Stimulated activated CD8-positive, alpha-beta memory T cell treated with anti-CD3 and anti-CD28 coated beads, Interleukin-4, amount 100 ng/mL, for 1 hour (primary cell): Measurements from ENCODE around the gene SF1.

Source experiments
- DNase-seq, 2 donors: peaks; one replicate each; pipeline ENCODE4 v3.0.0-alpha.2; 2020; ENCODE audit warnings: low read depth in 2 of 2, low spot score in 1 of 2

SF1 gene

DNA sequence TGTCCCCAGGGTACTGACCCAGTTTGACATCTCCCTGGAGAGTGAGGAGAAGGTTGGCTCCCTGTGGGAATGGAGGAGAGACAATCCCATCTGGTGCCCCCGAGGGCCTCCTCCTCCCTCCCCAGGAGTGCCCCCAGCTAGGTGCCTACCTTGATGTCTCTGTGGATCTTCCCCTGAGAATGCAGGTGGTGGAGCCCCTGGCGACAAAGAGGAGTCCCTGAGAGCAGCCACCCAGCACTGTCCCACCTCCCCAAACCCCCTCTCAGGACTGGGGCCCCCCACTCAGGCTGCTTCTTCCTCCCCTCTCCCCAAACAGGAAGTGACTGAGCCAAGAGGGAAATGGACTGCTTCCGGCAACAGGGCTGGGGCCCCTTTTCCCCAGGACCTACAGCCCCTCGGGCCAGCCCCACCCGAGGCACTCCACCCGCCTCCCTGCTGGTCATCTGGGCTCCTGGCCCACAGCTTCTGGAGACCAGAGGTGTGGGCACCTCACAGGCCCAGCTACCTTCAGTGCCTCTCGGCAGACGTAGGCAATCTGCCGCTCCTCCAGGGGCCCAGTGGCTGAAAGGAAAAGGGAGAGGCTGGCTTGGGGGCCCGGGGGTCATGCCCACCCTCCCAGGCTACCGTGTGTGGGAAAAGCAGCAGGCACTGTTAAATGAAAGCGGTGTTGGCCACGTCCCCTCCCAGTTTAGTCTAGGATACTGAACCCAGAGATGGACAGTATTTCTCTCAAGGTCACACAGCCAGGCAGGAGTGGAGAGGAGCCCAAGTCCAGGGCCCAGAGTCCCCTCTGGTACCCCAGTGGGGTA is 23.4 kb upstream of the SF1 start:
- no peak for DNase-seq

DNA sequence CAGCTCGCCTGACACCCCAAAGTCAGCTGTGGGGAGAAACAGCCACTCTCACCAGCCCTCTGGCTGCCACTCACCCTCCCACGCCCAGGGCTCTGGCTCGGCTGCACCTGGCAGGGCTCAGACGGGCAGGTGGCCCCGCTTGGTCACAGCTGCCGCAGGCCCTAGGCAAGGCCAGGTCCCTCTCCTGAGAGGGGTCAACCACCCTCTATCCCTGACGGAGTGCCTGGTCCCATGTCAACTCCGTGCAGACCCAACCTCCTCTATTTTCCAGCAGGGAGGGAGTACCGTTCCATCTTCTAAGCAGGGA is 22.8 kb upstream of the SF1 start:
- no peak for DNase-seq

GRCh38 chr11:64800303-64801157 is 22.2 kb upstream of the SF1 start:
- DNase-seq: no peak

GRCh38 chr11:64799623-64800302 is 21.4 kb upstream of the SF1 start:
- DNase-seq: no peak

DNA sequence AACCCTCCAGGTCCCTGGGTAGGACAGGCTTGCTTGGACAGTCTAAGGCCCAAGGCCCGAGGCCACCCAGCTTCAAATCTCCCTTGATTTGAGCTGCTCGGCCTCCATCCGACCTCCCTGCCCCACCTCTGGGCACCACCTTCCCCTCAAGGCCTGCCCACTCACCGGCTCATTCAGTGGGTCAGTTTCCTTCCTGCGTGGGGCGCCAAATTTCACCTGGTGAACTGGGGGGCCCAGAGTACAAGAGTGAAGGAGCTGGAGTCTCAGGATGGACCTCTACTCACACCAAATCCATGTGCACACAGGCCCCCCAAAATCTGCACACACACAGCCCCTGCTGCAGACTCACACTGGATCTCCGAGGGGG is 20.9 kb upstream of the SF1 start:
- DNase-seq: no peak

DNA sequence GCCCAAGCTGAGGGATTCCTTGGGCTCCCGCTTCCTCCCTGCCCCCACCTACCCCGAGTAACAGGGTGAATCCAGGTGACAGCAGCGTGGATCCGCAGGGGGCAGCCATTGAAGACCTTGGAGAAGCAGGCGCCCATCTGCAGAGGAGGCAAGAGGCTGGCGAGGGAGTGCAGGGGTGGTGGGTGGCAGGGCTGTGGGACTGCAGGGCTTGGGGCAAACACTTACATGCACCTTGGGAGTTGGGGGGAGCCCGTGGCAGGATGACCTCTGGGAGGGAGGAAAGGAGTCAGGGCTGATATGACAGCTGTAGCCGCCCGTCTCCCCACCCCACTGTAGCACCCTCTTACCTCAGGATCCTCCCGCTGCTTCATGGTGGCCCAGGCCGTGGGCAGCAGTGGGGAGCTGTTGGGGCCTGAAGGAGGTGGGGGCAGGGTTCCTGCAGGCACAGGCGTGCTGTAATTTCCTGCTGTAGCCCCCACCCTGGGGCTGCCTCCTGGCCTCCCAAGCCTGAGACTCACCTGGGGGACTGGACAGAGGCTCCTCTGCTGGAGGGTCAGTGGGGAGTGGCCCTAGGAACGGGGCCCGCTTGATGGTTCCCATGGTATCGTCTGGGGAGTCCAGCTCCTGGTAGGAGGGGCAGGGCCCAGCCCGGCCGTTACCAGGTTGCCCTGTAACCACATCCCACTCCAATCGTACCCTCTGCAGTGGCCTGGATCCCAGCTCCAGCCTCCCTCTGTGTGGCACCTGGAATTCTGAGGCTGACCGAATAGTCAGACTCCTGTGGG is 18.6 kb upstream of the SF1 start:
- DNase-seq: no peak

DNA sequence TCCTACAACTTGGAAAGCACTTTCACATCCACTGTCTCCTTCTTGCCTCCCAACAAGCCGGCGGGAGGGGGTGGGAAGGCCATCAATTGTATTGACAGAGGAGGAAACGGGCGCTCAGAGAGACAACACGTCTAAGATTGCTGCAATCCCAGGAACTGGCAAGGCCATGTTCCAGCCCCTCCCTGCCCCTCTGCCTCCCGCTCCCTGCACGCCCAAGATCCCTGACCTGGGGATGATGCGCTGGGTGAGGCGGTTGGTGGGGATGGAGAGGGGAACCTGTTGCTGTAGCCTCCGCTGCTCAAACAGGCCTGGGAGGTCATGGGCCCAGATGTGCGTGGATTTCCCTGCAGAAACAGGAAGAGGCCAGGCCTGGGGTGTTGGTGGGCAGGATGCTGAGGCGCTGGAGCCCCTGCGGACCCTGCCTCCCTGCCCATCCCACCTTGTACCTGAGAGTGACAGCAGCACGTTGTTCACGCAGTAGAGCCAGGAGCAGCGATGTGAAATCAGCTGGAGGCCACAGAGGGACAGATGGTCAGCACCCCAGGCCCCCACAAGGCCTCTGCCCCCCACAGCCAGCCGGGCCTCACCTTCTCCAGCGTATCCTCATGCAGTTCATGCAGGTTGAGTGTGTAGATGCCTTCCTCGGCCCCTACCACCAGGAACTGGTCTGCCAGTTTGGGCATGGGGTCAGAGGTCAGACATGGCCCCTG is 17.9 kb upstream of the SF1 start:
- no peak for DNase-seq

- DNase-seq: no peak
Observed at GRCh38 chr11:64794526-64794925, 16.2 kb upstream of the SF1 start.

GRCh38 chr11:64793271-64794160 is 15.2 kb upstream of the SF1 start:
- DNase-seq: no peak

GRCh38 chr11:64792482-64792881 is 14.1 kb upstream of the SF1 start:
- DNase-seq: no peak

DNA sequence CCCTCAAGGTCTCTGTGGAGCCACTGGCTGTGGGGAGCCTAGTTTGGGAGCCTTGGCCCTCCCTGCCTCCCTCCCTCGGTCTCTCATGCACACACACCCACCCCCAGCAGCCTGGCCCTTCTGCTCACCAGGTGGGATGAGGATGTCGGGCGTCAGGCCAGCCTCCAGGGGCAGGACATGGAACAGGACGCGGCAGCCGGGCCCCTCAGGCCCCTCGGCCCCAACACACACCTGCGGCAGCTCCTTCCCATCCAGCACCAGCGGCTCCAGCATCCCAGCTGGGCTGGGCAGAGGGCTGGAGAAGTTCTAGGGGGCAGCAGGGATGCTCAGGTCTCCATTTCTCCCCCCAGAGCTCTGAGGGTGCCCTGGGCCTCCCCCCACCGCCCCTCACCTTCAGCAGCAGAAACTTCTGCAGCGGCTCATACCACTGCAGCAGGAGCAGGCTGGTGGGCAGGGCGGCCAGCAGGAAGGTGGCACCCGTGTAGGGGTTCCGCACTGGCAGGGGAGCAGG is 13.5 kb upstream of the SF1 start:
- no peak for DNase-seq

GRCh38 chr11:64790205-64791095 is 12.1 kb upstream of the SF1 start:
- no peak for DNase-seq

DNA sequence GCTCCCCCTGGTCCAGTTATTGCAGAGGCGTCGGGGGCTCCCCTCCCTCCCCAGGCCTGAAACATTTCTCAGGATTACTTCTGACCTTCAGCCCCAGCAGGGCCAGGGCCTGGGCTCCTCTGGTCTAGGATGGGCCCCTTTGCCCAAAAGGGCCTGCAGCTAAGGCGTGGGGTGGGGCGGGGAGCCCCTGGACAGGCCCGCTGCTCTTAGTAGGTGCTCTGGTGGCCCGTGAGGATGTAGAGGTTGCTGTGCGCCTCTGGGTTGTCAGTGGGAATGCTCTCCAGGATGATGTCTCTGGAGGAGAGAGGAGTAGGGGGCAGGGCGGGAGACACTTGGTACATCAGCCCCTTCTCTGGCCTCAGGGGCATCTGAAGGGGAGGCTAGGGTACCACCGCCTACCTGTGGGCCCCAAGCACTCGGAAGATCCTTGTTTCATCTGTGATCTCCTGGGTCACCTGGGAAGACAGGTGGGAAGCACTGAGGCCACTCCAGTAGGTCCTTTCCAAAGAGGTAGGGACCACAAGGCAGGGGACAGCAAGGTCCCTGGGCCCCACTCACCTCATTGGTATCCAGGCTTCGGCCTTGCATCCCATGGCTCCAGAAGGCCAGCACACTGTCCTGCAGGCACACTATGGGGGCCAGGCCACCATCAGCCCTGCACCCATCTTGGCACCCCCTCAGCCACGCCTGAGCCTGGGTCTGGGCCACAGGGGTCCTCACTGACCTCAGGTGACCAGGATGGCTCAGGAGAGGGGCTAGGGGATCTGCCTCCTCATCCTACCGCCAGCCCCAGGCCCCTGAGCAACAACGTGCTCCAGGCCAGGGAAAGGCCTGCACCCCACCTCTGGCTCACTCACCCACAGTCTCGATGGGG is 11.2 kb upstream of the SF1 start:
- no peak for DNase-seq

- DNase-seq: no peak
Observed at GRCh38 chr11:64788321-64789215, 10.2 kb upstream of the SF1 start.

DNA sequence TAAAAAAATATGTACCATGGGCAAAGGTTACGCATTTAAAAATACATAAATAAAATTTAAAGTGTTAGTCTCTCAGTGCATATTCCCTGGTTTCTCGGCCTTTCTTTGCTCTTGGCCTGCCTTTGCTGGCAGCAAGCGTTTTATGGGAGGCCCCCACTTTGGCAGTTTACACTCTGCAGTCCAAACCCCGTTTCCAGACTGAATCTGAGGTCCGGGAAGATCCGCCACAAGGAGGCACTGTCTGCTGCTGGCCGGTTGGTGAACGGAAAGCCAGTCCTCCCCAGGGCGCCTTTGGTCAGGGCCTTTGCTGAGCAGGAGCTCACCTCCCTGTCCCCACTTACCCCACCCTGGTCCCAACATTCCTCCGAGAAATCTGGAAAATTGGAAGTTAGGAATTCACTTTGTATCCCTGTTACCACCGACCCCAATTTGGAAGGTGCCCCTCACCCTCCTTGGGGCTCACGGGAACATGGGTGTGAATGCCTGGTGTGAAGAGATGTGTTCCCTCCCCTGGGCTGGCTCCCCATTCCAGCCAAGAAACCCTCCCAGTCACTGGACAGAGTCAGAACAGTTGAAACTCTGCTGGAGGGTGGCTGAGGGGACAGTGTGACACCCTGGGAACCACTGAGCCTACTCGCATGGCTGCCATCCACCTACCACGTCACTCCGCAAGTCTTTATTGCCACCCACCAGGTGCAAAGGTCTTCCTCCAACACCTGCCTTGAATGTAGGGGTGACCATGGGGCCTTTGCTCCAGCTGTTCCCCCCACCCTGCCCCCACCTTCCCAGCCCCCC is 9.4 kb upstream of the SF1 start:
- no peak for DNase-seq

- no peak for DNase-seq
Observed at GRCh38 chr11:64786308-64786707, 8.0 kb upstream of the SF1 start.
